OCI-LY3 (cell line): ENCODE measurements around the gene WDR91.
A peak's percentile ranks its signal among the peaks of the same experiment; 100 is the strongest.
"Not testable (repeated sequence)": the region's sequence is repeated elsewhere in the genome, so short reads cannot be mapped to it uniquely, and the experiment has no call there.

ENCODE experiments used
- H2AFZ ChIP-seq: fragments of 200-600, 300-600 bp; shearing (Covaris generic); 2 replicates; pipeline ENCODE4 v1.6.0; 2014; ENCODE audit warnings: antibody characterized with exemption, low read depth, low read length
- H3K27ac ChIP-seq: fragments of 200-600, 300-600 bp; sonication (generic); 2 replicates; pipeline ENCODE4 v1.5.1; 2014; ENCODE audit warnings: mild to moderate bottlenecking, low read length, moderate library complexity, mixed read lengths
- H3K27me3 ChIP-seq: fragments of 200-600, 300-600 bp; sonication (generic); 2 replicates; pipeline ENCODE4 v1.6.1; 2014; ENCODE audit warnings: low read depth, low read length, mixed read lengths
- H3K36me3 ChIP-seq: fragments of 200-600, 300-600 bp; sonication (generic); replicated peaks from 2 replicates; pipeline ENCODE3; 2014; ENCODE audit warnings: low read depth, low read length, mixed read lengths
- H3K4me1 ChIP-seq: fragments of 300-600, 200-600 bp; sonication (generic); 2 replicates; pipeline ENCODE4 v1.6.1; 2014; ENCODE audit warnings: low read length, mixed read lengths
- H3K4me2 ChIP-seq: fragments of 200-600, 300-600 bp; sonication (generic); 2 replicates; pipeline ENCODE4 v1.6.1; 2014; ENCODE audit warnings: low read length, mixed read lengths
- H3K4me3 ChIP-seq: fragments of 300-600, 200-600 bp; sonication (generic); 2 replicates; pipeline ENCODE4 v1.5.1; 2014; ENCODE audit warnings: antibody characterized with exemption, mild to moderate bottlenecking, low read length, moderate library complexity
- H3K79me2 ChIP-seq: fragments of 300-600, 200-600 bp; shearing (Covaris generic); 2 replicates; pipeline ENCODE4 v1.6.1; 2014; ENCODE audit warnings: mild to moderate bottlenecking, low read length, mixed read lengths
- H3K9ac ChIP-seq: fragments of 300-600, 200-600 bp; shearing (Covaris generic); 2 replicates; pipeline ENCODE4 v1.6.0; 2014; ENCODE audit warnings: mild to moderate bottlenecking, low read length, moderate library complexity
- H3K9me3 ChIP-seq: fragments of 200-600, 300-600 bp; shearing (Covaris generic); 2 replicates; pipeline ENCODE4 v1.6.1; 2014; ENCODE audit warnings: low read length, mixed read lengths; ENCODE audit not compliant: insufficient read depth
- H4K20me1 ChIP-seq: fragments of 200-600, 300-600 bp; sonication (generic); 2 replicates; pipeline ENCODE4 v1.6.1; 2016; ENCODE audit warnings: low read length, mixed read lengths; ENCODE audit not compliant: insufficient read depth
- CTCF ChIP-seq: fragments of 200-600, 300-600 bp; sonication (generic); IDR thresholded peaks from 2 replicates; pipeline ENCODE4 v1.5.1; 2014; ENCODE audit warnings: antibody characterized with exemption, low read length, low read depth
- EZH2phosphoT487 ChIP-seq: fragments of 200-600 bp; shearing (Covaris generic); IDR thresholded peaks from 2 replicates; pipeline ENCODE4 v1.6.1; 2018; ENCODE audit warnings: antibody characterized with exemption, mixed run types, low read depth

Gene WDR91

GRCh38 chr7:135177028-135177696, 34.2 kb downstream of the WDR91 start:
- Histone ChIP-seq H3K9ac (no peak overlapping the region), H2AFZ (no peak overlapping the region), H3K79me2 (no peaks in the 10 kb centered on the region), H3K27me3 (no peaks in the 10 kb centered on the region), H3K9me3 (no peaks in the 10 kb centered on the region), H3K36me3 (no peaks in the 10 kb centered on the region), H3K27ac (no peak overlapping the region), H3K4me3 (no peak overlapping the region), H4K20me1 (no peaks in the 10 kb centered on the region), H3K4me2 (no peak overlapping the region), H3K4me1 (peaks cover 7% of the 10 kb centered on the region)
- TF ChIP-seq CTCF, result no peak
- no peak for TF ChIP-seq EZH2phosphoT487

GRCh38 chr7:135175931-135176330, 35.4 kb downstream of the WDR91 start:
- TF ChIP-seq EZH2phosphoT487 (no peak), CTCF (no peak)
- no peaks in the 10 kb centered on the region for H3K36me3 ChIP-seq
- H3K9ac ChIP-seq, result no peak overlapping the region

GRCh38 chr7:135174941-135175340, 36.4 kb downstream of the WDR91 start:
- peaks cover 3% of the 10 kb centered on the region; the same call in 1 of the 2 replicates for H3K79me2 ChIP-seq
- no peak overlapping the region for H3K27ac ChIP-seq
- no peaks in the 10 kb centered on the region for H4K20me1 ChIP-seq
- H3K27me3 ChIP-seq, result no peaks in the 10 kb centered on the region
- no peaks in the 10 kb centered on the region for H3K9me3 ChIP-seq
- no peak overlapping the region for H2AFZ ChIP-seq
- H3K9ac ChIP-seq, result no peak overlapping the region
- no peak overlapping the region for H3K4me2 ChIP-seq
- no peak overlapping the region for H3K4me3 ChIP-seq
- TF ChIP-seq EZH2phosphoT487, result no peak
- TF ChIP-seq CTCF, result no peak
- H3K36me3 ChIP-seq, result no peaks in the 10 kb centered on the region
- H3K4me1 ChIP-seq, result peaks cover 20% of the 10 kb centered on the region

More at GRCh38 chr7:135175931-135176330, 35.4 kb downstream of the WDR91 start:
- Histone ChIP-seq H3K4me2 (no peak overlapping the region), H4K20me1 (no peaks in the 10 kb centered on the region), H3K27me3 (no peaks in the 10 kb centered on the region), H3K4me1 (peaks cover 18% of the 10 kb centered on the region), H3K4me3 (no peak overlapping the region), H2AFZ (no peak overlapping the region), H3K9me3 (no peaks in the 10 kb centered on the region), H3K79me2 (no peaks in the 10 kb centered on the region), H3K27ac (no peak overlapping the region)

- not testable (repeated sequence) for H2AFZ ChIP-seq, H4K20me1 ChIP-seq, H3K9ac ChIP-seq, H3K36me3 ChIP-seq, H3K9me3 ChIP-seq, H3K27me3 ChIP-seq, H3K4me2 ChIP-seq, H3K27ac ChIP-seq, H3K4me3 ChIP-seq
- Histone ChIP-seq H3K4me1 (peaks cover 26% of the 10 kb centered on the region), H3K79me2 (peaks cover 12% of the 10 kb centered on the region)
These were observed 37.4 kb downstream of the WDR91 start for GRCh38 chr7:135173916-135174315.

- Histone ChIP-seq H4K20me1 (peaks cover 16% of the 10 kb centered on the region), H3K27ac (peak overlapping the region; percentile 93), H3K79me2 (peaks cover 19% of the 10 kb centered on the region), H3K4me3 (peak overlapping the region; percentile 57; the same call in 1 of the 2 replicates), H3K4me1 (peaks cover 30% of the 10 kb centered on the region), H3K36me3 (peaks cover 20% of the 10 kb centered on the region), H3K4me2 (peak overlapping the region; percentile 63), H3K9ac (peak overlapping the region; percentile 41; the same call in 1 of the 2 replicates), H2AFZ (peak overlapping the region; percentile 63; the same call in 1 of the 2 replicates)
- H3K27me3 ChIP-seq, H3K9me3 ChIP-seq: not testable (repeated sequence)
These were observed 39.6 kb downstream of the WDR91 start for GRCh38 chr7:135171581-135172291.

GRCh38 chr7:135170998-135171481, 40.3 kb downstream of the WDR91 start:
- Histone ChIP-seq H3K36me3 (peaks cover 27% of the 10 kb centered on the region), H3K27ac (peak overlapping the region; percentile 93), H3K4me3 (peak overlapping the region; percentile 92)

More at GRCh38 chr7:135170998-135171481, 40.3 kb downstream of the WDR91 start:
- peaks cover 16% of the 10 kb centered on the region for H4K20me1 ChIP-seq
- not testable (repeated sequence) for H3K9me3 ChIP-seq, H3K27me3 ChIP-seq
- H3K9ac ChIP-seq, result peak overlapping the region; percentile 96
- H3K79me2 ChIP-seq, result peaks cover 19% of the 10 kb centered on the region
- H2AFZ ChIP-seq, result peak overlapping the region; percentile 26; the same call in 1 of the 2 replicates
- peaks cover 30% of the 10 kb centered on the region for H3K4me1 ChIP-seq
- peak overlapping the region; percentile 63 for H3K4me2 ChIP-seq
